ENCODE measurements around the gene CMTM4.

DNA sequence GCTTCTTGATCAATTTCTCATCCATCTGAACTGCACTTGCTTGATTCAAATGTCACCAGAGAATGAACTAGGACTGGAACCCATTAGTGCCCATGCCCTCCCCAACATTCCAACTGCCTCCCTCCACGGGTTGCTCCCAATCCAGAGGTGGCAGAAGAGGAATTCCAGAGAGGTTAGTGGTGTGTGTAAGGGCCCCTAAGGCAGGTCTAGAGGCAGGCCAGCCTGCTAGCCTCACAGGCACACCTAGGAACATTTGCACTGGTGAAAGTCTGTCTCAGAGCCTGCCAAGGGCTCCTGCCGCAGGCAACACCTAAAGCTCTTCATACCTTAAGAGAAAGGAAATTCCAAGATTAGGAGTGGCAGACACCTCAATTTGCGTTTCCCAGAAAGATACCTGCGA lies 21.2 kb upstream of the CMTM4 start:
- no peak for TF ChIP-seq POLR2AphosphoS5 (IDR thresholded peaks at IDR 0.05; ENCODE audit: low read depth, low read length)
- no peak for TF ChIP-seq TAF1 (IDR thresholded peaks at IDR 0.05; ENCODE audit: low read depth, low read length)
- no peak for TF ChIP-seq POLR2A (IDR thresholded peaks at IDR 0.05; ENCODE audit: low read depth, low read length)
- TF ChIP-seq POU2F2 (IDR thresholded peaks at IDR 0.05; ENCODE audit: low read depth, low read length): no peak
